ENCODE results near the gene GPR183.

GRCh38 chr13:99302637-99303505 is 4.3 kb downstream of the GPR183 start:
- TF ChIP-seq POLR2A (IDR thresholded peaks at IDR 0.05; ENCODE audit: low read length) (no peak), GATA1 (IDR thresholded peaks at IDR 0.05; ENCODE audit: low read depth, low read length) (no peak)
